T1000 (cell line): ENCODE measurements around the gene SCN8A.
A peak's percentile ranks its signal among the peaks of the same experiment; 100 is the strongest.
"Not testable (repeated sequence)": the region's sequence is repeated elsewhere in the genome, so short reads cannot be mapped to it uniquely, and the experiment has no call there.

Experiments used
- DNase-seq: peaks from one replicate; lab custom pipeline; 2025; ENCODE audit warnings: mixed read lengths; lab: John Stamatoyannopoulos, UW

SCN8A gene

GRCh38 chr12:51591016-51591901 is at the start of gene SCN8A:
TSS of gene SCN8A (plus strand) at chr12:51591233. CDS start at chr12:51662818, 71,585 bp downstream.
- DNase-seq: no peak

- DNase-seq: no peak
These were observed 44.9 kb upstream of the SCN8A start for GRCh38 chr12:51546097-51546496.

GRCh38 chr12:51547606-51548005 is 43.4 kb upstream of the SCN8A start:
- no peak for DNase-seq

GRCh38 chr12:51548241-51548640 is 42.8 kb upstream of the SCN8A start:
- DNase-seq: no peak

GRCh38 chr12:51549637-51550036 is 41.4 kb upstream of the SCN8A start:
- DNase-seq: no peak

- not testable (repeated sequence) for DNase-seq
These were observed 22.6 kb upstream of the SCN8A start for GRCh38 chr12:51568271-51569032.

- DNase-seq: no peak
These were observed 11.6 kb upstream of the SCN8A start for GRCh38 chr12:51579321-51579850.

GRCh38 chr12:51589060-51589459 is 2.0 kb upstream of the SCN8A start:
- no peak for DNase-seq

GRCh38 chr12:51589557-51590176 is 1.4 kb upstream of the SCN8A start:
- no peak for DNase-seq

GRCh38 chr12:51590347-51591015 is 552 bp upstream of the SCN8A start:
- DNase-seq: peak; percentile 83

- DNase-seq: no peak
These were observed 1.1 kb downstream of the SCN8A start for GRCh38 chr12:51592034-51592705.

- DNase-seq: no peak
These were observed 2.0 kb downstream of the SCN8A start for GRCh38 chr12:51593021-51593420.

GRCh38 chr12:51593539-51593938 is 2.5 kb downstream of the SCN8A start:
- no peak for DNase-seq

- DNase-seq: no peak
These were observed 7.1 kb downstream of the SCN8A start for GRCh38 chr12:51598156-51598555.

GRCh38 chr12:51600721-51601120 is 9.7 kb downstream of the SCN8A start:
- DNase-seq: no peak

- no peak for DNase-seq
These were observed 10.2 kb downstream of the SCN8A start for GRCh38 chr12:51601241-51601640.

GRCh38 chr12:51605896-51606295 is 14.9 kb downstream of the SCN8A start:
- DNase-seq: not testable (repeated sequence)

- DNase-seq: not testable (repeated sequence)
These were observed 16.2 kb downstream of the SCN8A start for GRCh38 chr12:51607197-51607596.

- DNase-seq: no peak
These were observed 29.4 kb downstream of the SCN8A start for GRCh38 chr12:51620448-51620847.

- no peak for DNase-seq
These were observed 30.3 kb downstream of the SCN8A start for GRCh38 chr12:51621156-51621922.
